Kidney (tissue), 14 donors: Measurements from ENCODE around the gene CCDC188. TPM values are rescaled to one million over a fixed set of nuclear protein-coding genes. Genes with fewer than 3 reads are reported as not detected.

ENCODE experiments used
- DNase-seq, 5 donors: peaks; one replicate each; pipeline ENCODE4 v3.0.0-alpha.2; 2013 to 2020
- FAIRE-seq: peaks from 2 replicates; lab custom pipeline; 2012; peaks lifted over from hg19 to GRCh38; lab: Jason Lieb, UNC
- H3K27ac ChIP-seq, 2 donors: one replicate each; pipeline ENCODE4 v1.7.0; 2013; ENCODE audit warnings: low read depth in 2 of 2, low read length in 2 of 2, inconsistent platforms in 1 of 2
- H3K27me3 ChIP-seq: one replicate; pipeline ENCODE4 v1.7.1; 2013; ENCODE audit warnings: low read length, inconsistent platforms; ENCODE audit not compliant: control insufficient read depth, insufficient read depth
- H3K36me3 ChIP-seq, 3 donors: one replicate each; pipeline versions ENCODE4 v1.7.0 to v1.7.1; 2013; ENCODE audit warnings: low read length in 3 of 3, control low read depth in 1 of 3, inconsistent platforms in 1 of 3; ENCODE audit not compliant: insufficient read depth in 3 of 3, control insufficient read depth in 2 of 3
- H3K4me1 ChIP-seq, 3 donors: one replicate each; pipeline versions ENCODE4 v1.7.0 to v1.7.1; 2013; ENCODE audit warnings: low read length in 3 of 3, inconsistent platforms in 1 of 3, low read depth in 1 of 3; ENCODE audit not compliant: control insufficient read depth in 2 of 3, insufficient read depth in 2 of 3
- H3K4me3 ChIP-seq, 3 donors: one replicate each; pipeline versions ENCODE4 v1.7.0 to v1.8.1; 2013; ENCODE audit warnings: low read length in 3 of 3, control low read depth in 1 of 3, inconsistent platforms in 1 of 3
- H3K9ac ChIP-seq, 3 donors: one replicate each; pipeline versions ENCODE4 v1.7.0 to v1.7.1; 2013; ENCODE audit warnings: low read length in 3 of 3, control low read depth in 1 of 3, inconsistent platforms in 1 of 3
- H3K9me3 ChIP-seq, 3 donors: one replicate each; pipeline versions ENCODE4 v1.7.0 to v1.7.1; 2013; ENCODE audit warnings: low read length in 3 of 3, control low read depth in 1 of 3, inconsistent platforms in 1 of 3; ENCODE audit not compliant: control insufficient read depth in 2 of 3, insufficient read depth in 1 of 3
- intact Hi-C: fragments of 100-400 bp; cut with DNase I; formaldehyde crosslinking; loops from one replicate; pipeline ENCODE4 v1.11.1; 2022
- polyA plus RNA-seq: library from polyadenylated mRNA; stranded (reverse); fragments of 350-450 nt; fragmentation: Illumina TruSeq; extraction: RNeasy Lipid Tissue Mini Kit (QIAGEN cat#74804); gene quantifications from one replicate; pipeline ENCODE4 v1.2.3, GENCODE V29; 2014; ENCODE audit warnings: low read depth, low replicate concordance; ENCODE audit not compliant: insufficient read depth
- total RNA-seq: library from RNA; stranded (reverse); fragmentation: NEBNext Ultra II Directional; extraction: Animal tissue kit (Norgen Biotek cat#: 25700); gene quantifications from one replicate; pipeline ENCODE4 v1.2.1, GENCODE V29; 2021
- TF ChIP-seq, protein P1 (sequence below): IDR thresholded peaks from 3 replicates; pipeline ENCODE4 v1.5.1; 2012; ENCODE audit warnings: mild to moderate bottlenecking, moderate library complexity, borderline replicate concordance; ENCODE audit not compliant: insufficient read depth; ENCODE audit errors: extremely low read depth
- donor health status: control.
- donor health status: control.
- donor health status: control.
- donor health status: control.
- donor health status: control.
- donor health status: DM: yes; HTN: yes; CAD: no.
- donor health status: Normal renal cell carcinoma (clear cell type).

CCDC188 gene
- total and polyA plus RNA-seq, 2 donors from 2014 or later = 0.54 to 2.8 TPM

DNA sequence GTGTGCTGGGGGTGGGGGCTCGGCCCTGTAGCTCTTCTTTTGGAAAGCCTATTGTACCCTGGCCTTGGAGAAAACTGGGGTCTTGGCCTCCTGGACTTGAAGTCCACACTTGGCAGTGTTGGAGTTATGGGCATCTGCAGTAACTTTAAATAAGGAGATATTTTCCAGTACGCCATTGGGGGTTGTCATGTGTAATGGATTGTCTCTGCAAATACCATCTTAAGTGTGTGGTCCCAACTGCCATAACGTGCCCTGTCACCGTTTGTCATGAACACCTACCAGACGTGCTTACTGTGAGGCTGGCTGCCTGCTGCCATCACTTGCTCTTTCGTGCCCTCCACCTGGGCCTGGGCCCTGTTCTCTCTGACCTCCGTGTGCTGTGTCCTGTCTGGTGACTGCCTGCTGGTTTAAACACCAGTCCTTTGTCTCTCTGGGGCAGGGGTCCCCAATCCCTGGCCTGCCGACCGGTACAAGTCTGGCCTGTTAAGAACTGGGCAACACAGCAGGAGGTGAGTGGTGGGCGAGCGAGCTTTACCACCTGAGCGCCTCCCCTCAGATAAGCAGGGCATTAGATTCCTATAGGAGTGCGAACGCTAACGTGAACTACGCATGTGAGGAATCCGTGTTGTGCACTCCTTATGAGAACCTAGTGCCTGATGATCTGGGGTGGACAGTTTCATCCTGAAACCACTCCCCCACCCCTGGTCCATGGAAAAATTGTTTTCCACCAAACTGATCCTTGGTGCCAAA lies 22.8 kb downstream of the CCDC188 start:
- Histone ChIP-seq H3K4me1 (peaks cover 0 to 18% (median 0%) of the 10 kb centered on the region in 3 donors), H3K36me3 (peaks cover 0 to 12% (median 4%) of the 10 kb centered on the region in 3 donors), H3K9me3 (no peaks in the 10 kb centered on the region), H3K27me3 (no peaks in the 10 kb centered on the region), H3K9ac (no peak overlapping the region), H3K4me3 (no peak overlapping the region), H3K27ac (no peak overlapping the region)
- TF ChIP-seq, protein P1, sequence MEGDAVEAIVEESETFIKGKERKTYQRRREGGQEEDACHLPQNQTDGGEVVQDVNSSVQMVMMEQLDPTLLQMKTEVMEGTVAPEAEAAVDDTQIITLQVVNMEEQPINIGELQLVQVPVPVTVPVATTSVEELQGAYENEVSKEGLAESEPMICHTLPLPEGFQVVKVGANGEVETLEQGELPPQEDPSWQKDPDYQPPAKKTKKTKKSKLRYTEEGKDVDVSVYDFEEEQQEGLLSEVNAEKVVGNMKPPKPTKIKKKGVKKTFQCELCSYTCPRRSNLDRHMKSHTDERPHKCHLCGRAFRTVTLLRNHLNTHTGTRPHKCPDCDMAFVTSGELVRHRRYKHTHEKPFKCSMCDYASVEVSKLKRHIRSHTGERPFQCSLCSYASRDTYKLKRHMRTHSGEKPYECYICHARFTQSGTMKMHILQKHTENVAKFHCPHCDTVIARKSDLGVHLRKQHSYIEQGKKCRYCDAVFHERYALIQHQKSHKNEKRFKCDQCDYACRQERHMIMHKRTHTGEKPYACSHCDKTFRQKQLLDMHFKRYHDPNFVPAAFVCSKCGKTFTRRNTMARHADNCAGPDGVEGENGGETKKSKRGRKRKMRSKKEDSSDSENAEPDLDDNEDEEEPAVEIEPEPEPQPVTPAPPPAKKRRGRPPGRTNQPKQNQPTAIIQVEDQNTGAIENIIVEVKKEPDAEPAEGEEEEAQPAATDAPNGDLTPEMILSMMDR = no peak
- FAIRE-seq = no peak
- no peak for DNase-seq
- intact Hi-C loops = no loop called here

- H3K9me3 ChIP-seq = no peaks in the 10 kb centered on the region
- peaks cover 0 to 13% (median 4%) of the 10 kb centered on the region in 3 donors for H3K36me3 ChIP-seq
- peaks cover 0 to 12% (median 0%) of the 10 kb centered on the region in 3 donors for H3K4me1 ChIP-seq
- FAIRE-seq = no peak
- H3K27ac ChIP-seq = no peak overlapping the region
- no peak overlapping the region for H3K9ac ChIP-seq
- no peaks in the 10 kb centered on the region for H3K27me3 ChIP-seq
- H3K4me3 ChIP-seq = no peak overlapping the region
- intact Hi-C loops = no loop called here
- DNase-seq = no peak
- TF ChIP-seq, protein P1 = no peak
These were observed 23.5 kb downstream of the CCDC188 start for GRCh38 chr22:20127318-20127868.

DNA sequence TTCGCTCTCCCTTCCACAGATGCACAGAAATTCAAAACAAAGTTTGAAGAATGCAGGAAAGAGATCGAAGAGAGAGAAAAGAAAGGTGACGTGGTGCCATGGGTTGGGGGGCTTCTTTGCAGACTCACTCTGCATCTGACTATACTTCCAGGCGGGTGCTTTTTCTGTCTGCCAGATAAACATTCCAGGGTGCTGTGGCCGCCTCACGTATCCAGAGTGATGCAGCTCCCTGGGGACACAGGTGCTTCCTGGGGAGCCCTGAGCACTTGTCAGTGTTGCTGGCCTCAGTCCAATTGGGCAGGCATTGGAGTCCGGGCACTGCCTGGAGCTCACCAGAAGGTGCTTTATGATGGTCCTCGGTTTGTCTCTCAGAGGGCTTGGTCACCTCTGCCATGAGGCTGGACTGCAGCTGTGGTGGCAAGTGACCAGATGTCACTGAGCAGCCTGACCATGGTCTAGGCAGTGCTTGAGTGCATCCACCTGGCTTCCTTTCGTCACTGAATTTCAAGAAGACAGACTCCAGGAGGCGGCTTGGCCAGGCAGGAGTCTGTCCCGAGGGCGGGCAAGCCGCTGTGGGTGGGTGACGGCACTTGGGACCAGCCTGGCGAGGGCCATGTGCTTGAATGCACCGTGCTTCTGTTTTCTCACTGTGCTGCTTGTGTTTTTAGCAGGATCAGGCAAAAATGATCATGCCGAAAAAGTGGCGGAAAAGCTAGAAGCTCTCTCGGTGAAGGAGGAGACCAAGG lies 24.4 kb downstream of the CCDC188 start:
- H3K9me3 ChIP-seq = no peaks in the 10 kb centered on the region
- no peak overlapping the region for H3K9ac ChIP-seq
- intact Hi-C loops = no loop called here
- H3K36me3 ChIP-seq = peaks cover 0 to 16% (median 4%) of the 10 kb centered on the region in 3 donors
- H3K27me3 ChIP-seq = no peaks in the 10 kb centered on the region
- no peak overlapping the region for H3K27ac ChIP-seq
- peaks cover 0 to 11% (median 0%) of the 10 kb centered on the region in 3 donors for H3K4me1 ChIP-seq
- TF ChIP-seq, protein P1 = no peak
- no peak overlapping the region for H3K4me3 ChIP-seq
- DNase-seq (no peak), FAIRE-seq (no peak)
